GM12874 (cell line): Measurements from ENCODE around the gene PLCXD3.

Source experiments
- CTCF ChIP-seq: IDR thresholded peaks from 2 replicates; pipeline ENCODE4 v1.5.1; 2011; ENCODE audit warnings: low read depth, mild to moderate bottlenecking, control low read depth, low read length, moderate library complexity; ENCODE audit not compliant: insufficient read depth

Gene PLCXD3

GRCh38 chr5:41510176-41510831 is at the start of gene PLCXD3:
Gene PLCXD3 (minus strand): TSS chr5:41510601. CDS start chr5:41510526, 75 bp downstream.
- TF ChIP-seq CTCF: no peak

GRCh38 chr5:41559184-41559583 is 48.8 kb upstream of the PLCXD3 start:
- TF ChIP-seq CTCF: no peak

GRCh38 chr5:41558295-41558694 is 47.9 kb upstream of the PLCXD3 start:
- no peak for TF ChIP-seq CTCF

GRCh38 chr5:41547991-41548390 is 37.6 kb upstream of the PLCXD3 start:
- no peak for TF ChIP-seq CTCF

- no peak for TF ChIP-seq CTCF
Observed at GRCh38 chr5:41542183-41542582, 31.8 kb upstream of the PLCXD3 start.

- no peak for TF ChIP-seq CTCF
Observed at GRCh38 chr5:41539454-41539853, 29.1 kb upstream of the PLCXD3 start.

GRCh38 chr5:41537581-41537980 is 27.2 kb upstream of the PLCXD3 start:
- TF ChIP-seq CTCF: no peak
